Cerebellar cortex (tissue), 1 donor: ENCODE measurements around the gene RPL18A.
"Not testable (repeated sequence)": the region's sequence is repeated elsewhere in the genome, so short reads cannot be mapped to it uniquely, and the experiment has no call there.

Experiments used
- DNase-seq: peaks from one replicate; pipeline ENCODE4 v3.0.0-alpha.2; 2015; ENCODE audit warnings: low spot score

Gene RPL18A

DNA sequence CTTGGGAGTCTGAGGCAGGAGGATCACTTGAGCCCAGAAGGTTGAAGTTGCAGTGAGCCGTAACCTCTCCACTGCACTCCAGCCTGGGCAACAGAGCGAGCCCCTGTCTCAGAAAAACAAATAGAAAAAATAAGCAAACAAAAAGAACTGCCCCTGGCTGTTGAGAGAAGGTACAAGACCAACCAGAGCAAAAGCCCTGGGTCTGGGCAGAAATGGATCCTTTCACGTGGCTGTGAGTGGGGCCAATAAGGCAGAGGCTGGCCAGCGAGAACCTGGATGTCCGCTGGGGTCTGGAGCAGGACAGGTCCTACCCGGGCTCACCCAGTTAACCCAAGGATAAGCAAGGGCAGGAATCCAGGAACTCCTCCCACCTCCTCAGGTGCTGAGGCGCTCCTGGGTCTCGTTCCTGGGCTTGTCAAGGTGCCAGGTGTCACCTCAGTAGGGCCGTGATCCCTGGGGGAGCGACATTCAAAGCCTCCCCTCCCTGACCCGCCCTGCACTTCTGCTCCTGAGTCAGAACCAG lies 7.3 kb downstream of the RPL18A start:
- no peak for DNase-seq

GRCh38 chr19:17868669-17869068 lies 9.0 kb downstream of the RPL18A start:
- DNase-seq, result no peak

DNA sequence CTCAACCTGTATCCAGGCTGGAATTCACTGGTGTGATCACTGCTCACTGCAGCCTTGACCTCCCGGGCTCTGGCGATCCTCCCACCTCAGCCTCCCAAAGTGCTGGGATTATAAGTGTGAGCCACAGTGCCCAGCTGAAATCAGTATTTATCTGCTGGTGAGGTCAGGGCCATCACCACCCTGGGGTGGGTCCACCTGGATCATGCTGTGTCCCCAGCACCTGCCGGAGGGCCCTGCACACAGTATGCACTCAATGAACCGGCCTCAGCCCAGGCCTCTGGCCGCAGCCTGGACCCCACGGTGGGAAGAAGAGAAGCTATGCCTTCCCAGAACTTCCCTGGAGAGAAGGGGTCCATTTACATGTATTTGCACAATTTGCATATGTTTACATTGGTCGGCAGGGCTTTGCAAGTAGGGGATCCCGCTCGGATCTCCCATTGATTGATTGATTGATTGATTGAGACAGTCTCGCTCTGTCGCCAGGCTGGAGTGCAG lies 9.5 kb downstream of the RPL18A start:
- no peak for DNase-seq

- DNase-seq, result no peak
Observed at GRCh38 chr19:17871032-17871877, 11.5 kb downstream of the RPL18A start.

DNA sequence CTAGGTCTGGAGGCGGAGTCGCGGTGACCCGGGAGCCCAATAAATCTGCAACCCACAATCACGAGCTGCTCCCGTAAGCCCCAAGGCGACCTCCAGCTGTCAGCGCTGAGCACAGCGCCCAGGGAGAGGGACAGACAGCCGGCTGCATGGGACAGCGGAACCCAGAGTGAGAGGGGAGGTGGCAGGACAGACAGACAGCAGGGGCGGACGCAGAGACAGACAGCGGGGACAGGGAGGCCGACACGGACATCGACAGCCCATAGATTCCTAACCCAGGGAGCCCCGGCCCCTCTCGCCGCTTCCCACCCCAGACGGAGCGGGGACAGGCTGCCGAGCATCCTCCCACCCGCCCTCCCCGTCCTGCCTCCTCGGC lies 12.2 kb downstream of the RPL18A start, which contains the start of gene SLC5A5:
Gene SLC5A5 (plus strand): TSS at position 68 of the 373 bp plus-strand sequence. CDS start 375 bp downstream, outside the sequence.
- peak; percentile 44 for DNase-seq

- no peak for DNase-seq
Observed at GRCh38 chr19:17872251-17873001, 12.7 kb downstream of the RPL18A start.

DNA sequence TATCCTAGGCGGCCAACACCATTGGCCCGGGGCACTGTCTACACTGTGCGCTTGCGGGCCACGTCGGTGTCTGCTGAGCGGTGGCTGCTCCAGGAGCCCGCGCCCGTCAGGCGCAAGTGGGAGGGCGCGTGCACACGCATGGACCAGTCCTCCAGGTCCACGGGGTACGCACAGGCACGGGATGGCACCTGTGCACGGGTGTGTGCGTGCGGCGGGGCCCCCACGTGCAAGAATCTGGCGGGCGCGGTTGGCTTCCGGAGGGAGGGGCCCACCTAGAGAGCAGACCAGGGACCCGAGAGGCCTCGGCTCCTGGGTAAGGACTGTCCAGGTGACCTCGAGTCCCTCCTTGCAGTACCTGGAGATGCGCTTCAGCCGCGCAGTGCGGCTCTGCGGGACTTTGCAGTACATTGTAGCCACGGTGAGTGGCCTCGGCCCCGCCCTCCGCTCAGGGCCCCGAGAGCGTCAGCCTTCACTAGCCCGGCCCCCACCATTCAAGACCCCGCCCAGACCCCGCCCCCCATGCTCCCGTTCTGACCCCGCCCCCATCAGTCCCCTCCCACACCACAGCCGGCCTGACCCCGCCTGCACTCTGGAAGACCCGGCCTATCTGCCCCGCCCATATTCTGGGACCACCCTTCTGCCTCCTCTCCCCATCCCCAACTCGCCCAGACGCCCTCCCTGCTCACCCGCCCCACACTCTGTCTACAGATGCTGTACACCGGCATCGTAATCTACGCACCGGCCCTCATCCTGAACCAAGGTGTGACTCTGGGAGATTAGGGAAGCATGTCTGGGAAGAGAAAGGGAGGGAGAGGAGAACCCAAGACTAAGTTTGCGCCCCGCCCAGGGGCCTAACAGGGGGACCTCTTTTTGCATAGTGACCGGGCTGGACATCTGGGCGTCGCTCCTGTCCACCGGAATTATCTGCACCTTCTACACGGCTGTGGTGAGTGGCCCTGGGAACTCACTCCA lies 14.4 kb downstream of the RPL18A start:
- DNase-seq, result peak; percentile 64

DNA sequence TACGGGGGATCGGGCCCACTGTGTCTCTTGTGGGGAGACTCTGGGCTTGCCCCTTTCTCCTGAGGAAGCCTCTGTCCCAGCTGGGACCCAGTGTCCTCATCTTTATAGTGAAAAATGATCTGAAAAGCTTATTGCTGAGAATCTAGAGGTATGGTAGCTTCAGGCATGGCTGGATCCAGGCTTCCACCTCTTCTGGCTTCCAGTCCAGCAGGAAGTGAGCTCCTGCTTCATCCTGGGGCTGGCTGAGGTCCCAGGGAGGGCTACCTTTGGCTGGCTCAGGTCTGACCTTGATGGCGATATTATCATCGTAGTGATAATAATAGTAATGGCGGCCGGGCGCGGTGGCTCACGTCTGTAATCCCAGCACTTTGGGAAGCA lies 15.0 kb downstream of the RPL18A start:
- no peak for DNase-seq

DNA sequence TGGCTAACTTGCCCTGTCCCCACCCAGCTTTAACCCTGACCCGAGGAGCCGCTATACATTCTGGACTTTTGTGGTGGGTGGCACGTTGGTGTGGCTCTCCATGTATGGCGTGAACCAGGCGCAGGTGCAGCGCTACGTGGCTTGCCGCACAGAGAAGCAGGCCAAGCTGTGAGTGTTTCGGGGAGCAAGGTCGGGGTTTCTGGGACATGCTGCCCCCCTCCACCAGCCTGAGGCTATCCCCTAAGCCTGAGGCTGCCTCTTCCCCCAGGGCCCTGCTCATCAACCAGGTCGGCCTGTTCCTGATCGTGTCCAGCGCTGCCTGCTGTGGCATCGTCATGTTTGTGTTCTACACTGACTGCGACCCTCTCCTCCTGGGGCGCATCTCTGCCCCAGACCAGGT lies 18.0 kb downstream of the RPL18A start:
- DNase-seq, result no peak

DNA sequence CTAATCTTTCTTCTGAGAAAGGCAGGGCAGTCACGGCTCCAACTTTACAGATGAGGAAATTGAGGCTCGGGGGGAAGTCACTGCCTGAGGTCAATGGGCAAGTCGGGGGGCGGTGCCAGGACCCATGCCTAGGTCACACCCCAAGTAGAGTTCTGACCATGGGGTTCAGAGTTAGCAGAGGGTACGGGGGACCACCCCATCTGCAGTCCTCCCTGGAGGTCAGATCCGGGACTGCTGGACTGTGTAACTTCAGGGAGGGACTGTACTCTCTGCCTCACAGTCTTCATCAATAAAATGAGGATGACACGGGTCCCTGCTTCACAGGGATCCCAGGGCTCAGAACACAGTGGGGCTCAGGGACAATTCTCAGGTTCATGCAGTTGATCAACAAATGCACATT lies 19.8 kb downstream of the RPL18A start:
- no peak for DNase-seq

DNA sequence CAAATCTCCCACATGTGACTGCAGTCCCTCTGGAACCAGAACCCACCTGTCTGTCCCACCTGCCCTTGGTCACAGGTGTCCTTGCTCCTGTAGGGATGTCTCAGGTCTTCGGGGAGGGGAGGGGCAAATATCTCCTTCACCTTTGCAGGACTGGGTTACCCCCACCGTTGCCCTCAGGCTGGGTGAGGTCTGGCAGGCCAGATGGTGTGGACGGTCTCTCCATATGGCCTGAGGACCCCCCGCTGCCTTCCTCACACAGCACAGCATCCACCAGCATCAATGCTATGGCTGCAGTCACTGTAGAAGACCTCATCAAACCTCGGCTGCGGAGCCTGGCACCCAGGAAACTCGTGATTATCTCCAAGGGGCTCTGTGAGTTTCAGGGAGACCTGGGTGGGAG lies 22.0 kb downstream of the RPL18A start:
- peak; percentile 79 for DNase-seq

DNA sequence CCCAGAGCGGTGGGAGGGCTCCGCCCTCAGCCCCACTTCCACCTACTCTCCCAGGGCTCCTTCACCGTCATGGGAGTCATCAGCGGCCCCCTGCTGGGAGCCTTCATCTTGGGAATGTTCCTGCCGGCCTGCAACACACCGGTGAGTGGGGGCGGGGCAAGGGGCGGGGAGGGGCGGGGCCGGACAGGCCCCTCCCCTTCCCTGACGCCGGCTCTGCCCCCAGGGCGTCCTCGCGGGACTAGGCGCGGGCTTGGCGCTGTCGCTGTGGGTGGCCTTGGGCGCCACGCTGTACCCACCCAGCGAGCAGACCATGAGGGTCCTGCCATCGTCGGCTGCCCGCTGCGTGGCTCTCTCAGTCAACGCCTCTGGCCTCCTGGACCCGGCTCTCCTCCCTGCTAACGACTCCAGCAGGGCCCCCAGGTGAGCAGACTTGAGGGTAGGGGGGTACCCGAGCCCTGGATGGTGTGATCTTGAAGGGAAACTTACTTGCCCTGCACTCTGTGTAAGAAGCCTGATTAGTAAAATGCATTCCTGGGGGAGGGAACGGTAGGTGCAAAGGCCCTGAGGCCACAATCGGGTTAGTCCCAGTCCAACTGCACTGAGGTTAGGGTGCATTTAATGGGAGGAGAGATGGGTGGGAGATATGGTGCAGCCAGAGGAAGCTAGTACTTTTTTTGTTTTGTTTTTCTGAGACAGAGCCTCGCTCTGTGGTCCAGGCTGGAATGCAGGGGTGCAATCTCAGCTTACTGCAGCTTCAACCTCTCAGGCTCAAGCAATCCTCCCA lies 24.1 kb downstream of the RPL18A start:
- DNase-seq, result no peak

DNA sequence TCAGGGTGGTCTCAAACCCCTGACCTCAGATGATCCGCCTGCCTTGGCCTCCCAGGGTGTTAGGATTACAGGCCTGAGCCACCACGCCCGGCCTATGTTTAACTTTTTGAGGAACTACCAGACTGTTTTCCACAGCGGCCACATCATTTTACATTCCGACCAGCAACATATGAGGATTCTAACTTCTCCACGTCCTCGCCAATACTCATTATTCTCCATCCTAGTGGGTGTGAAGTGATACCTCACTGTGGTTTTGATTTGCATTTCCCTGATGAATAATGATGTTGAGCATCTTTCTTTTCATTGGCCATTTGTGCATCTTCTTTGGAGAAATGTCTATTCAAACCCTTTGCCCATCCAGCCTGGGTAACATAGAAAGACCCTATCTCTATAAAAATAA lies 26.8 kb downstream of the RPL18A start:
- DNase-seq, result no peak

GRCh38 chr19:17887221-17887620 lies 27.5 kb downstream of the RPL18A start:
- not testable (repeated sequence) for DNase-seq

DNA sequence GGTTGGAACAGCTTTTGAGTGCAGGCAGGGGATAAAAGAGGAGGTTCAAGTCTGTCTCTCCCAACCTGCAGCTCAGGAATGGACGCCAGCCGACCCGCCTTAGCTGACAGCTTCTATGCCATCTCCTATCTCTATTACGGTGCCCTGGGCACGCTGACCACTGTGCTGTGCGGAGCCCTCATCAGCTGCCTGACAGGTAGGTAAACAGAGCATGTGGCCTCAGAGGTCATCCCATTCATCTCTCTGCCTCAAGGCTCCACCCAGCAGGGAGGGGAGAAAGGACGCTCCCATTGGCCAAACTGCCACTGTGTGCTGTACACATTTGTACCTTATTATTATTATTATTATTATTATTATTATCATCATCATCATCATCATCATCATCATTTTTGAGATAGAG lies 28.6 kb downstream of the RPL18A start:
- no peak for DNase-seq

- no peak for DNase-seq
Observed at GRCh38 chr19:17889609-17890214, 30.0 kb downstream of the RPL18A start.

- no peak for DNase-seq
Observed at GRCh38 chr19:17893766-17894165, 34.1 kb downstream of the RPL18A start.

GRCh38 chr19:17902701-17903100 lies 43.0 kb downstream of the RPL18A start:
- DNase-seq, result no peak

DNA sequence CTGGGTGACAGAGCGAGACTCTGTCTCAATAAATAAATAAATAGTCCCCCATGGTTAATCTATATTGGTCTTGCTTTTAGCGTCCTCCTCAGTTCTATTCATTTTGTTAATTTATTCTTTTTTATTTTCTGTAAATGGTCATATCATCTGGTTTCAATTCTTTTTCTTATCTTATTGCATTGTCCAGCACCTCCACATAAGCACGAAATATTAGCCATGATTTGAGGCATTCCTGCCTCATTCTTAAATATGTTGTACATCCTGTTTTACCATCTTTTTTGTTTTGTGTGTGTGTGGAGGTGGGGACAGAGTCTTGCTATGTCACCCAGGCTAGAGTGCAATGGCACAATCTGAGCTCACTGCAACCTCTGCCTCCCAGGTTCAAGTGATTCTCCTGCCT lies 48.5 kb downstream of the RPL18A start:
- no peak for DNase-seq

- DNase-seq, result peak; percentile 61
Observed at GRCh38 chr19:17909003-17909732, 49.5 kb downstream of the RPL18A start.
